D721Med (cell line): ENCODE results near the gene PDLIM5.

Source experiments
- DNase-seq: peaks from one replicate; pipeline ENCODE4 v3.0.0; 2011; ENCODE audit warnings: low spot score; ENCODE audit not compliant: insufficient read length
- FAIRE-seq: peaks from 2 replicates; lab custom pipeline; 2011; peaks lifted over from hg19 to GRCh38; lab: Jason Lieb, UNC
- TF ChIP-seq, protein P1 (sequence below): IDR thresholded peaks from 2 replicates; pipeline ENCODE4 v1.5.1; 2012; ENCODE audit warnings: mild to moderate bottlenecking, control low read depth; ENCODE audit not compliant: insufficient read depth; ENCODE audit errors: missing control alignments

The PDLIM5 gene

GRCh38 chr4:94409962-94410361, 41.8 kb upstream of the PDLIM5 start:
- FAIRE-seq (no peak), DNase-seq (no peak)
- TF ChIP-seq, protein P1, sequence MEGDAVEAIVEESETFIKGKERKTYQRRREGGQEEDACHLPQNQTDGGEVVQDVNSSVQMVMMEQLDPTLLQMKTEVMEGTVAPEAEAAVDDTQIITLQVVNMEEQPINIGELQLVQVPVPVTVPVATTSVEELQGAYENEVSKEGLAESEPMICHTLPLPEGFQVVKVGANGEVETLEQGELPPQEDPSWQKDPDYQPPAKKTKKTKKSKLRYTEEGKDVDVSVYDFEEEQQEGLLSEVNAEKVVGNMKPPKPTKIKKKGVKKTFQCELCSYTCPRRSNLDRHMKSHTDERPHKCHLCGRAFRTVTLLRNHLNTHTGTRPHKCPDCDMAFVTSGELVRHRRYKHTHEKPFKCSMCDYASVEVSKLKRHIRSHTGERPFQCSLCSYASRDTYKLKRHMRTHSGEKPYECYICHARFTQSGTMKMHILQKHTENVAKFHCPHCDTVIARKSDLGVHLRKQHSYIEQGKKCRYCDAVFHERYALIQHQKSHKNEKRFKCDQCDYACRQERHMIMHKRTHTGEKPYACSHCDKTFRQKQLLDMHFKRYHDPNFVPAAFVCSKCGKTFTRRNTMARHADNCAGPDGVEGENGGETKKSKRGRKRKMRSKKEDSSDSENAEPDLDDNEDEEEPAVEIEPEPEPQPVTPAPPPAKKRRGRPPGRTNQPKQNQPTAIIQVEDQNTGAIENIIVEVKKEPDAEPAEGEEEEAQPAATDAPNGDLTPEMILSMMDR: no peak

DNA sequence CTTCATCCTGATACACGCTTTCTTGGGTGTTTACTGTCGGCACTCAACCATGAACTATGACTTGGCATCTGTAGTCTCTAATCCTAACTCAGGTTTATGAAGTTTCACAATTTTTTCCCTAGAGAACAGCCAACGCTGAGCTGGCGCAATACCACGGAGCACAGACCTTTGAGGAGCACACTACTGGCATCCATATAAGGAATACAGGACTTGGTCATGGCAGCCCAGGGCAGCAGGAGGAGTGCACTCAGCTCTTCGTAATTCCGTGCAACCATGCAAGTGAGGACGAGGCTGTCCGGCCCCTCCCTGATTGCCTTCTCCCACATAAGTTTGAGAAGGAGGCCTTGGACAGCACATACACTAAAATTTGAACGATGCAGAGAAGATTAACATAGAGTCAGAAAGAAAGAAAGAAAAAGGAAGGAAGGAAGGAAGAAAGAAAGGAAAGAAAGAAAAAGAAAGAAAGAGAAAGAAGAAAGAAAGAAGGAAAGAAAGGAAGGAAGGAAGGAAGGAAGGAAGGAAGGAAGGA, 41.0 kb upstream of the PDLIM5 start:
- FAIRE-seq (no peak), DNase-seq (no peak)
- TF ChIP-seq, protein P1: no peak

GRCh38 chr4:94411296-94411695, 40.4 kb upstream of the PDLIM5 start:
- no peak for FAIRE-seq
- no peak for DNase-seq
- TF ChIP-seq, protein P1: no peak

- FAIRE-seq: no peak
- TF ChIP-seq, protein P1: no peak
Observed at GRCh38 chr4:94412019-94412657, 39.6 kb upstream of the PDLIM5 start.

GRCh38 chr4:94412658-94413038, 39.1 kb upstream of the PDLIM5 start:
- DNase-seq: no peak
- TF ChIP-seq, protein P1: no peak
- no peak for FAIRE-seq

More at GRCh38 chr4:94412019-94412657, 39.6 kb upstream of the PDLIM5 start:
- no peak for DNase-seq

- DNase-seq (no peak), FAIRE-seq (no peak)
- TF ChIP-seq, protein P1: no peak
Observed at GRCh38 chr4:94413085-94413840, 38.5 kb upstream of the PDLIM5 start.

DNA sequence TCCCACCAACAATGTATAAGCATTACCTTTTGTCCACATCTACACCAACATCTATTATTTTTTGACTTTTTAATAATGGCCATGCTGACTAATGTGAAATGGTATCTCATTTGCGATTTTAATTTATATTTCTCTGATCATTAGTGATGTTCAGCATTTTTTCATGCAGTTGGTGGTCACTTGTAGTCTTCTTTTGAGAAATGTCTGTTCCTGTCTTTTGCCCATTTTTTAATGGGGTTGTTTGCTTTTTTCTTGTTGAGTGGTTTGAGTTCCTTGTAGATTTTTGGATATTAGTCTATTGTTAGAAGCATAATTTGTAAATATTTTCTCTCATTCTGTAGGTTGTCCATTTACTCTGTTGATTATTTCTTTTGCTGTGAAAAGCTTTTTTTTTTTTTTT, 36.8 kb upstream of the PDLIM5 start:
- no peak for FAIRE-seq
- no peak for DNase-seq
- TF ChIP-seq, protein P1: no peak
